Measurements from ENCODE around the gene KCNH4.

DNA sequence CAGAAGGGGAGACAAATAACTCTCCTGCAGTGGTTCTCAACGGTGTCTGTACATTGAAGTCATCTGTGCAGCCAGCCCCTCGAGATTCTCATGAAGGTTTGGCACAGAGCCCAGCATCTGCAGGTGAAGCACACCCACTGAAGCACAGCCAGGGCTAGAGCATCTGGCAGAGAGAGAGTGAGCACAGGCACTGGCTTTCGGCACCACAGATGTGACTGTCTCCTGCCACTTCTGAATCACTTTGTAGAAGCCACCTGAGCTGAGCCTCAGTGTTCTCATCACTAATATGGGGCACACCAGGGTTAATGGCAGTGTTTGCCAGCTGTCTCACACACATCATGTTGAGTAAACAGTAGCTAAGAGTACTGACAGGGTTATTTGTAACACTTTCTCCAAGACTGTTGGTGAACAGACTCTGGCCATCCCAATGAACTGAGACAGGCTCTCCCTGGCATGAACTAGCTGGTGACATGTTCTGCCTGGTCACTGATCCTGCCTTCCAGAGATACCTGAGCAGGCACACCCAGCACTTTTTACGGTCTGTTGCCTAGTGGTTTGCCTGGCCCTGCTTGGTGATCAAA, 47.4 kb downstream of the KCNH4 start:
- TF ChIP-seq YY1 (IDR thresholded peaks at IDR 0.05; ENCODE audit: insufficient read depth, insufficient read length) (no peak), ZNF274 (IDR thresholded peaks at IDR 0.05; ENCODE audit: low read depth, low read length) (no peak), SUZ12 (IDR thresholded peaks at IDR 0.05; ENCODE audit: extremely low read depth, insufficient read depth, insufficient read length) (no peak)

Data from NT2/D1 (cell line).